Progenitor cell of endocrine pancreas (in vitro differentiated cells): Measurements from ENCODE around the gene ZNF446. TPM values are rescaled to one million over a fixed set of nuclear protein-coding genes. Genes with fewer than 3 reads are reported as not detected.
"Not testable (repeated sequence)": the region's sequence is repeated elsewhere in the genome, so short reads cannot be mapped to it uniquely, and the experiment has no call there.

Experiments
- DNase-seq: peaks from one replicate; pipeline ENCODE4 v3.0.0; 2021; ENCODE audit warnings: low spot score; ENCODE audit not compliant: unreplicated experiment
- H3K27ac Mint-ChIP-seq: 2 replicates; pipeline ENCODE4 v1.8.0; 2021; ENCODE audit warnings: mild to moderate bottlenecking, moderate library complexity, mixed read lengths
- H3K27me3 Mint-ChIP-seq: 2 replicates; pipeline ENCODE4 v1.8.0; 2021; ENCODE audit warnings: mixed read lengths
- H3K36me3 Mint-ChIP-seq: 2 replicates; pipeline ENCODE4 v1.8.0; 2022; ENCODE audit warnings: mixed read lengths; ENCODE audit not compliant: insufficient read depth
- H3K4me1 Mint-ChIP-seq: 2 replicates; pipeline ENCODE4 v1.8.0; 2021; ENCODE audit warnings: low read depth, mixed read lengths
- H3K4me3 Mint-ChIP-seq: 2 replicates; pipeline ENCODE4 v1.8.0; 2021; ENCODE audit warnings: low read depth, mild to moderate bottlenecking, moderate library complexity, mixed read lengths
- H3K9me3 Mint-ChIP-seq: 2 replicates; pipeline ENCODE4 v1.8.0; 2021; ENCODE audit warnings: low read depth, mixed read lengths
- CTCF ChIP-seq: fragments of 200-600 bp; sonication (generic); IDR thresholded peaks from one replicate; pipeline ENCODE4 v1.5.0; 2021; ENCODE audit warnings: antibody characterized with exemption, mild to moderate bottlenecking; ENCODE audit not compliant: unreplicated experiment
- total RNA-seq: library from RNA; stranded (reverse); gene quantifications from 2 replicates; pipeline ENCODE4 v1.2.1, GENCODE V29; 2021

The ZNF446 gene
- total RNA-seq, 1 donor from 2014 or later, result 17.7 TPM

GRCh38 chr19:58440556-58440955 is 35.6 kb upstream of the ZNF446 start:
- peaks cover 33% of the 10 kb centered on the region for H3K36me3 Mint-ChIP-seq
- no peak for DNase-seq
- H3K4me1 Mint-ChIP-seq, result peaks cover 3% of the 10 kb centered on the region
- H3K27ac Mint-ChIP-seq, result peak overlapping the region; percentile 84
- peaks cover 39% of the 10 kb centered on the region for H3K9me3 Mint-ChIP-seq
- peaks cover 31% of the 10 kb centered on the region for H3K27me3 Mint-ChIP-seq
- no peak for TF ChIP-seq CTCF
- peak overlapping the region; percentile 81 for H3K4me3 Mint-ChIP-seq

GRCh38 chr19:58442986-58443385 is 33.2 kb upstream of the ZNF446 start:
- not testable (repeated sequence) for H3K4me1 Mint-ChIP-seq, H3K27ac Mint-ChIP-seq, DNase-seq, H3K4me3 Mint-ChIP-seq
- Mint-ChIP-seq H3K9me3 (peaks cover 29% of the 10 kb centered on the region), H3K36me3 (peaks cover 18% of the 10 kb centered on the region), H3K27me3 (peaks cover 41% of the 10 kb centered on the region)

GRCh38 chr19:58448860-58449259 is 27.3 kb upstream of the ZNF446 start:
- not testable (repeated sequence) for H3K36me3 Mint-ChIP-seq, H3K9me3 Mint-ChIP-seq, H3K27ac Mint-ChIP-seq, DNase-seq, H3K4me1 Mint-ChIP-seq, H3K4me3 Mint-ChIP-seq
- peaks cover 40% of the 10 kb centered on the region for H3K27me3 Mint-ChIP-seq

- H3K4me3 Mint-ChIP-seq, result peak overlapping the region; percentile 11
- H3K27me3 Mint-ChIP-seq, result peaks cover 29% of the 10 kb centered on the region
- H3K4me1 Mint-ChIP-seq, H3K27ac Mint-ChIP-seq, DNase-seq, H3K36me3 Mint-ChIP-seq, H3K9me3 Mint-ChIP-seq: not testable (repeated sequence)
These were observed 26.2 kb upstream of the ZNF446 start for GRCh38 chr19:58449980-58450379.

- Mint-ChIP-seq H3K27ac (peak overlapping the region; percentile 94), H3K36me3 (peaks cover 4% of the 10 kb centered on the region), H3K9me3 (peaks cover 8% of the 10 kb centered on the region), H3K27me3 (peaks cover 26% of the 10 kb centered on the region), H3K4me1 (peaks cover 8% of the 10 kb centered on the region), H3K4me3 (peak overlapping the region; percentile 90)
- TF ChIP-seq CTCF, result no peak
- DNase-seq, result no peak
These were observed 25.2 kb upstream of the ZNF446 start for GRCh38 chr19:58450856-58451357.

- Mint-ChIP-seq H3K4me3 (peak within 1 kb of the TSS; percentile 90), H3K36me3 (peaks cover 4% of the 10 kb centered on the region), H3K4me1 (peaks cover 8% of the 10 kb centered on the region), H3K9me3 (peaks cover 8% of the 10 kb centered on the region), H3K27ac (peak within 1 kb of the TSS; percentile 94), H3K27me3 (peaks cover 23% of the 10 kb centered on the region)
- TF ChIP-seq CTCF, result no peak
- peak; percentile 93 for DNase-seq
These were observed 24.6 kb upstream of the ZNF446 start, which contains the start of gene ZNF324B for GRCh38 chr19:58451358-58452101. Gene ZNF324B, plus strand, starts transcription at chr19:58451622. Its CDS starts 2,080 bp downstream, at chr19:58453702.

- Mint-ChIP-seq H3K27me3 (peaks cover 13% of the 10 kb centered on the region), H3K9me3 (no peaks in the 10 kb centered on the region), H3K27ac (no peak overlapping the region), H3K36me3 (peaks cover 10% of the 10 kb centered on the region), H3K4me1 (peaks cover 8% of the 10 kb centered on the region), H3K4me3 (peak overlapping the region; percentile 26)
- no peak for TF ChIP-seq CTCF
- no peak for DNase-seq
These were observed 22.4 kb upstream of the ZNF446 start for GRCh38 chr19:58453743-58454142.
